ENCODE data around the gene MAT2B. TPM values are rescaled to one million over a fixed set of nuclear protein-coding genes. Genes with fewer than 3 reads are reported as not detected.

The MAT2B gene
- total RNA-seq, 1 experiment from 2014 or later = 55.7 TPM

DNA sequence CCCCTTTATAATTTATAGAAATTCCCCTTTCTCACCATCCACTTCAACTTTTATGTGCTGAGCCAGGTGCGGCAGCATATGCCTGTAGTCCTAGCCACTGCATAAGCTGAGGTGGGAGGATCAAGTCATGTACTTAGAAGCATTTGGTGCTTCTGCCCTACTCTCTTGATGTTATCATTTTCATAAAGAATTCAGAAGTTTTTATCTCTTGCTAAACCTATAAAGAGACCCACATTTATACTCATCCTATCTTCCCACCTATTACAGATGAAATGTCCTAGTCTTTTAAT, 26.5 kb upstream of the MAT2B start:
- POLR2A ChIA-PET = no interaction called here
- H3K36me3 Mint-ChIP-seq = peaks cover 82% of the 10 kb centered on the region

More for the DNA sequence above, 26.5 kb upstream of the MAT2B start:
- Mint-ChIP-seq H3K27me3 (ENCODE audit: low read depth) (no peaks in the 10 kb centered on the region), H3K4me3 (no peak overlapping the region), H3K9me3 (no peaks in the 10 kb centered on the region), H3K27ac (no peak overlapping the region), H3K4me1 (no peaks in the 10 kb centered on the region)
- DNase-seq (ENCODE audit: low spot score) = no peak
- CTCF ChIA-PET = no interaction called here
- no peak for ATAC-seq
- TF ChIP-seq ZNF671 (CRISPR knock-in tag; IDR thresholded peaks at IDR 0.05) (no peak), SP1 (CRISPR knock-in tag; conservative IDR thresholded peaks at IDR 0.05) (no peak), ATF3 (CRISPR knock-in tag; conservative IDR thresholded peaks at IDR 0.05) (no peak), TEAD1 (CRISPR knock-in tag; IDR thresholded peaks at IDR 0.05) (no peak), NR3C1 (CRISPR knock-in tag; conservative IDR thresholded peaks at IDR 0.05; ENCODE audit: low read depth) (no peak), MYBL2 (CRISPR knock-in tag; IDR thresholded peaks at IDR 0.05) (no peak), NR1H2 (CRISPR knock-in tag; IDR thresholded peaks at IDR 0.05) (no peak)
- TF ChIP-seq, protein P1, sequence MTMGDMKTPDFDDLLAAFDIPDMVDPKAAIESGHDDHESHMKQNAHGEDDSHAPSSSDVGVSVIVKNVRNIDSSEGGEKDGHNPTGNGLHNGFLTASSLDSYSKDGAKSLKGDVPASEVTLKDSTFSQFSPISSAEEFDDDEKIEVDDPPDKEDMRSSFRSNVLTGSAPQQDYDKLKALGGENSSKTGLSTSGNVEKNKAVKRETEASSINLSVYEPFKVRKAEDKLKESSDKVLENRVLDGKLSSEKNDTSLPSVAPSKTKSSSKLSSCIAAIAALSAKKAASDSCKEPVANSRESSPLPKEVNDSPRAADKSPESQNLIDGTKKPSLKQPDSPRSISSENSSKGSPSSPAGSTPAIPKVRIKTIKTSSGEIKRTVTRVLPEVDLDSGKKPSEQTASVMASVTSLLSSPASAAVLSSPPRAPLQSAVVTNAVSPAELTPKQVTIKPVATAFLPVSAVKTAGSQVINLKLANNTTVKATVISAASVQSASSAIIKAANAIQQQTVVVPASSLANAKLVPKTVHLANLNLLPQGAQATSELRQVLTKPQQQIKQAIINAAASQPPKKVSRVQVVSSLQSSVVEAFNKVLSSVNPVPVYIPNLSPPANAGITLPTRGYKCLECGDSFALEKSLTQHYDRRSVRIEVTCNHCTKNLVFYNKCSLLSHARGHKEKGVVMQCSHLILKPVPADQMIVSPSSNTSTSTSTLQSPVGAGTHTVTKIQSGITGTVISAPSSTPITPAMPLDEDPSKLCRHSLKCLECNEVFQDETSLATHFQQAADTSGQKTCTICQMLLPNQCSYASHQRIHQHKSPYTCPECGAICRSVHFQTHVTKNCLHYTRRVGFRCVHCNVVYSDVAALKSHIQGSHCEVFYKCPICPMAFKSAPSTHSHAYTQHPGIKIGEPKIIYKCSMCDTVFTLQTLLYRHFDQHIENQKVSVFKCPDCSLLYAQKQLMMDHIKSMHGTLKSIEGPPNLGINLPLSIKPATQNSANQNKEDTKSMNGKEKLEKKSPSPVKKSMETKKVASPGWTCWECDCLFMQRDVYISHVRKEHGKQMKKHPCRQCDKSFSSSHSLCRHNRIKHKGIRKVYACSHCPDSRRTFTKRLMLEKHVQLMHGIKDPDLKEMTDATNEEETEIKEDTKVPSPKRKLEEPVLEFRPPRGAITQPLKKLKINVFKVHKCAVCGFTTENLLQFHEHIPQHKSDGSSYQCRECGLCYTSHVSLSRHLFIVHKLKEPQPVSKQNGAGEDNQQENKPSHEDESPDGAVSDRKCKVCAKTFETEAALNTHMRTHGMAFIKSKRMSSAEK (CRISPR knock-in tag; IDR thresholded peaks at IDR 0.05; ENCODE audit: borderline replicate concordance) = no peak
- TF ChIP-seq, protein P2, sequence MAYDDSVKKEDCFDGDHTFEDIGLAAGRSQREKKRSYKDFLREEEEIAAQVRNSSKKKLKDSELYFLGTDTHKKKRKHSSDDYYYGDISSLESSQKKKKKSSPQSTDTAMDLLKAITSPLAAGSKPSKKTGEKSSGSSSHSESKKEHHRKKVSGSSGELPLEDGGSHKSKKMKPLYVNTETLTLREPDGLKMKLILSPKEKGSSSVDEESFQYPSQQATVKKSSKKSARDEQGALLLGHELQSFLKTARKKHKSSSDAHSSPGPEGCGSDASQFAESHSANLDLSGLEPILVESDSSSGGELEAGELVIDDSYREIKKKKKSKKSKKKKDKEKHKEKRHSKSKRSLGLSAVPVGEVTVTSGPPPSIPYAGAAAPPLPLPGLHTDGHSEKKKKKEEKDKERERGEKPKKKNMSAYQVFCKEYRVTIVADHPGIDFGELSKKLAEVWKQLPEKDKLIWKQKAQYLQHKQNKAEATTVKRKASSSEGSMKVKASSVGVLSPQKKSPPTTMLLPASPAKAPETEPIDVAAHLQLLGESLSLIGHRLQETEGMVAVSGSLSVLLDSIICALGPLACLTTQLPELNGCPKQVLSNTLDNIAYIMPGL (CRISPR knock-in tag; IDR thresholded peaks at IDR 0.05) = no peak
- TF ChIP-seq, protein P3, sequence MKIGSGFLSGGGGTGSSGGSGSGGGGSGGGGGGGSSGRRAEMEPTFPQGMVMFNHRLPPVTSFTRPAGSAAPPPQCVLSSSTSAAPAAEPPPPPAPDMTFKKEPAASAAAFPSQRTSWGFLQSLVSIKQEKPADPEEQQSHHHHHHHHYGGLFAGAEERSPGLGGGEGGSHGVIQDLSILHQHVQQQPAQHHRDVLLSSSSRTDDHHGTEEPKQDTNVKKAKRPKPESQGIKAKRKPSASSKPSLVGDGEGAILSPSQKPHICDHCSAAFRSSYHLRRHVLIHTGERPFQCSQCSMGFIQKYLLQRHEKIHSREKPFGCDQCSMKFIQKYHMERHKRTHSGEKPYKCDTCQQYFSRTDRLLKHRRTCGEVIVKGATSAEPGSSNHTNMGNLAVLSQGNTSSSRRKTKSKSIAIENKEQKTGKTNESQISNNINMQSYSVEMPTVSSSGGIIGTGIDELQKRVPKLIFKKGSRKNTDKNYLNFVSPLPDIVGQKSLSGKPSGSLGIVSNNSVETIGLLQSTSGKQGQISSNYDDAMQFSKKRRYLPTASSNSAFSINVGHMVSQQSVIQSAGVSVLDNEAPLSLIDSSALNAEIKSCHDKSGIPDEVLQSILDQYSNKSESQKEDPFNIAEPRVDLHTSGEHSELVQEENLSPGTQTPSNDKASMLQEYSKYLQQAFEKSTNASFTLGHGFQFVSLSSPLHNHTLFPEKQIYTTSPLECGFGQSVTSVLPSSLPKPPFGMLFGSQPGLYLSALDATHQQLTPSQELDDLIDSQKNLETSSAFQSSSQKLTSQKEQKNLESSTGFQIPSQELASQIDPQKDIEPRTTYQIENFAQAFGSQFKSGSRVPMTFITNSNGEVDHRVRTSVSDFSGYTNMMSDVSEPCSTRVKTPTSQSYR (CRISPR knock-in tag; IDR thresholded peaks at IDR 0.05) = no peak
- TF ChIP-seq, protein P4, sequence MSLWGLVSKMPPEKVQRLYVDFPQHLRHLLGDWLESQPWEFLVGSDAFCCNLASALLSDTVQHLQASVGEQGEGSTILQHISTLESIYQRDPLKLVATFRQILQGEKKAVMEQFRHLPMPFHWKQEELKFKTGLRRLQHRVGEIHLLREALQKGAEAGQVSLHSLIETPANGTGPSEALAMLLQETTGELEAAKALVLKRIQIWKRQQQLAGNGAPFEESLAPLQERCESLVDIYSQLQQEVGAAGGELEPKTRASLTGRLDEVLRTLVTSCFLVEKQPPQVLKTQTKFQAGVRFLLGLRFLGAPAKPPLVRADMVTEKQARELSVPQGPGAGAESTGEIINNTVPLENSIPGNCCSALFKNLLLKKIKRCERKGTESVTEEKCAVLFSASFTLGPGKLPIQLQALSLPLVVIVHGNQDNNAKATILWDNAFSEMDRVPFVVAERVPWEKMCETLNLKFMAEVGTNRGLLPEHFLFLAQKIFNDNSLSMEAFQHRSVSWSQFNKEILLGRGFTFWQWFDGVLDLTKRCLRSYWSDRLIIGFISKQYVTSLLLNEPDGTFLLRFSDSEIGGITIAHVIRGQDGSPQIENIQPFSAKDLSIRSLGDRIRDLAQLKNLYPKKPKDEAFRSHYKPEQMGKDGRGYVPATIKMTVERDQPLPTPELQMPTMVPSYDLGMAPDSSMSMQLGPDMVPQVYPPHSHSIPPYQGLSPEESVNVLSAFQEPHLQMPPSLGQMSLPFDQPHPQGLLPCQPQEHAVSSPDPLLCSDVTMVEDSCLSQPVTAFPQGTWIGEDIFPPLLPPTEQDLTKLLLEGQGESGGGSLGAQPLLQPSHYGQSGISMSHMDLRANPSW (CRISPR knock-in tag; conservative IDR thresholded peaks at IDR 0.05; ENCODE audit: low read depth) = no peak
- TF ChIP-seq, protein P5, sequence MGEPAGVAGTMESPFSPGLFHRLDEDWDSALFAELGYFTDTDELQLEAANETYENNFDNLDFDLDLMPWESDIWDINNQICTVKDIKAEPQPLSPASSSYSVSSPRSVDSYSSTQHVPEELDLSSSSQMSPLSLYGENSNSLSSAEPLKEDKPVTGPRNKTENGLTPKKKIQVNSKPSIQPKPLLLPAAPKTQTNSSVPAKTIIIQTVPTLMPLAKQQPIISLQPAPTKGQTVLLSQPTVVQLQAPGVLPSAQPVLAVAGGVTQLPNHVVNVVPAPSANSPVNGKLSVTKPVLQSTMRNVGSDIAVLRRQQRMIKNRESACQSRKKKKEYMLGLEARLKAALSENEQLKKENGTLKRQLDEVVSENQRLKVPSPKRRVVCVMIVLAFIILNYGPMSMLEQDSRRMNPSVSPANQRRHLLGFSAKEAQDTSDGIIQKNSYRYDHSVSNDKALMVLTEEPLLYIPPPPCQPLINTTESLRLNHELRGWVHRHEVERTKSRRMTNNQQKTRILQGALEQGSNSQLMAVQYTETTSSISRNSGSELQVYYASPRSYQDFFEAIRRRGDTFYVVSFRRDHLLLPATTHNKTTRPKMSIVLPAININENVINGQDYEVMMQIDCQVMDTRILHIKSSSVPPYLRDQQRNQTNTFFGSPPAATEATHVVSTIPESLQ (CRISPR knock-in tag; IDR thresholded peaks at IDR 0.05) = no peak
